GM08714 (cell line): ENCODE measurements around the gene SCN2B.

ENCODE experiments used
- H3K4me3 ChIP-seq: fragments of 200-500 bp; sonication (Bioruptor generic); 2 replicates; pipeline ENCODE4 v1.5.1; 2014; ENCODE audit warnings: mild to moderate bottlenecking, low read length, inconsistent platforms
- ZNF274 ChIP-seq: IDR thresholded peaks from 2 replicates; pipeline ENCODE4 v1.6.1; 2012; ENCODE audit warnings: mild to moderate bottlenecking, low read depth, low read length

The SCN2B gene, protein sequence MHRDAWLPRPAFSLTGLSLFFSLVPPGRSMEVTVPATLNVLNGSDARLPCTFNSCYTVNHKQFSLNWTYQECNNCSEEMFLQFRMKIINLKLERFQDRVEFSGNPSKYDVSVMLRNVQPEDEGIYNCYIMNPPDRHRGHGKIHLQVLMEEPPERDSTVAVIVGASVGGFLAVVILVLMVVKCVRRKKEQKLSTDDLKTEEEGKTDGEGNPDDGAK

DNA sequence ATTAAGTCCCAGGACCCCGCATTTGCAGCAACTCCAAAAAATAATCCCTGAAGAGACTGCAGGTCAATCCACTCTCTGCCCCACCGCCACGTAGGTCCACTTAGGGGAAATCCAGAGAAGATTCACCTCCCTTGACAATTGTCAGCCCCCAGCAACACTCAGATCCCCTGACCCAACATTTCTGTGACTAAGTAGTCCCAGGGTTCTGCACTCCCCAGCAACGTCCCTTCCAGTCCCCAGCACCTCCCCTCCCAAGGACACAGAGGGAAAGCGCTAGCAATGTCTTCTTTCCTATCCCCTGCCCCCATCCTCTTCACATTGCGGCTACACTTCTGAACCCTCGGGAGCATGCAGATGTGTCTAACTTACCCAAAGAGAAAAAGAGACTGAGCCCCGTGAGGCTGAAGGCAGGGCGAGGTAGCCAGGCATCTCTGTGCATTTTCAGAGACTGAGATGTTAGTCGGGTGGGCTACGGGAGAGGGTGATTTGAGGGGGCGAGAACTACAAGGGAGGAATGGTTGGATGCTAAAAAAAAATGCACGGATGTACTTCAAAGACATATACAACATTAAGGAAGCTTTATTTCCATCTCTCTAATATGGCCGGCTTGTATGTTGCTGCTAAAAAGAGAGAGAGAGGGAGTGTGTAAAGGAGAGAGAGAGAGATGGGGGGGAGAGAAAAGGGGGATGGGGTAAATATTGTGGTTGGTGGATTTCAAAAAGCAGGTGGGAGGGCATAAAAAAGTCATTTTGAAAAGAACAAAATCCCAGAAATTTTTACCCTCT lies at the start of gene SCN2B:
TSS of gene SCN2B (minus strand) at position 647 of the 785 bp plus-strand sequence. CDS start at position 439, 208 bp downstream.
- no peak for TF ChIP-seq ZNF274

DNA sequence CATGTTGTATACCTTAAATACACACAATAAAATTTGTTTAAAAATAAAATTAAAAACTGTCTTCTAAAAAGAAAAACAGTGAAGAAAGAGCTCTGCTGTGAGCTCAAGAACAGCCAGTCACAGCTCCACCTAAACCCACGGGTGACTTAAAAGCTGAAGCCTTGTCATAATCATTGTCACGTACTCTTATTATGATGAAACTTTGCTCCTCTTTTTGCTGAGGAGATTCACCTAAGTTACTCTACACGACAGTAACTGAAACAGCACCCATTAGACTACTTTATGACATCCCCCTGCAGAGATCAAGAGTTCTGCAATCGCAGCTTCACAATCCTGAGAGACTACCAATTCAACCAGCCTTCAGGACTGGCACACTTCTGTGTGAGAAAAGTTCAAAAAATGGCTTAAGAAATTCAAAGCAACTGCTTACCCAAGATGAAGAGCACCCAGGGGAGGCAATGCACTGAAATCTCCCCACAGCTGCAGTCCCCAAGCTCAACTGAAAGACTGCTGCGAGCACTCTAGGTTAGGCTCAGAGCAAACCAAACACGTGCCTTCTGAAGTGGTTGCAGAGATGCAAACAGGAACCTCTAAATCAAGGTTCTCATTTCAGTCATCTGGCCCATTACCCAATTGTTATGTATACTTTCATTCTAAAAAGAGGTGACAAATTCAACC lies 48.2 kb upstream of the SCN2B start, which contains the start of gene JAML:
TSS of gene JAML (minus strand) at position 501 of the 678 bp plus-strand sequence. CDS start 10,145 bp downstream, outside the sequence.
- H3K4me3 ChIP-seq = peak within 1 kb of the TSS; percentile 56; the same call in 1 of the 2 replicates
- TF ChIP-seq ZNF274 = no peak

More for the DNA sequence above, at the start of gene SCN2B:
- H3K4me3 ChIP-seq = no peak within 1 kb of the TSS

DNA sequence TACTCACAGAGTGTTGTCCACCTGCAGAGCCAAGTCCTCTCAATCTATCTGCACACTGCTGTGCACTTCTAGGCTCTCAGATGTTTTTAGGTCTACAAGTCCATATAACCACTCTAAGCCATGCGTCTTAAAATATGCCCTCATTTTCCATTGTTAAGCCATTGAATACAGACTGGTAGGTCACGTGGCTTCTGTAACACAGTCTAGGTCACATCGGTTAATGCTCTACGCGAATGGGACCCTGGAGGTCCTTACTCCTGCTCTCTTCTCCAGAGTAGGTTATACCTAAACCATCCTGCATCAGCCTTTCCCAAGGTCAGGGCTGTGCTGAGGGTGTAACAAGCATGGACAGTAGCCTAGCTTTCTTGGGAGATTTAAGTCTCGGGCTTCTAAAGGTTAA lies 47.6 kb upstream of the SCN2B start:
- peak overlapping the region; percentile 56; the same call in 1 of the 2 replicates for H3K4me3 ChIP-seq
- no peak for TF ChIP-seq ZNF274

DNA sequence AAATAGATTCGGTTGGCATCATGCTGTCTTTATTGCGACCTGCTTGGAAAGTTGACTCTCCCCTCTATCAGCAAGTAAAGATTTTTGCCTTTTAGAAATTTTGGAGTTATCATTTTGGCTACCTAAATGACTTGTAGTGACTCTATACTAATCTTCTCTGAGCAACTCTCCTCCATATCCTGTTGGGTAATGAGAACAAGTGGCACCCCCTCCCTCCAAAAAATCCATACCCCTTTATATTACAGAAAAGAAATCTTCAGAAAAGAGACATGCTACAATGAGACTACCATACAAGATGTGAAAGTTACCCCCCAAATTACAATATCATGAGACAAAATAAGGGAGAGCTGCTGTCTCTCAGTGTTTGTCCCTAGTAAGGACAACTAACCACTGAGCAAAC lies 47.1 kb upstream of the SCN2B start:
- TF ChIP-seq ZNF274 = no peak

DNA sequence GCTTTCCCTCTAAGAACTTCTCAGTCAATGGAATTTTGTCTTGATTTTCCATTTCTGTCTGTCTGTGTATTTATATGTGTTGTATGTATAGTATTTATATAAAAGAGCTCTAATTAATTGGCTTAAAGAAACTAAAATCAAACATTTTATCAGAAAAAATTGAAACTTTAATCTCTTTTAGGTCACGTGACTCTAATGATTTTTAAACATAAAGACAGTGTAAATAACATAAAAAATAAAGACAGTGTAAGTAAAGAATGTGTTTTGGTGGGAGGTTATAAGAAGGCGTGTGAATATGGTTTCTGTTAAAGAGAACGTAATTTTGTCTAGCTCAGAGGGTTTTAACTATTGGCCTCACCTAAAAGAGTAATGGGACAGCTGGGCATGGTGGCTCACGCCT lies 46.0 kb upstream of the SCN2B start:
- TF ChIP-seq ZNF274 = no peak
- no peak overlapping the region for H3K4me3 ChIP-seq

More for the DNA sequence above, 47.1 kb upstream of the SCN2B start:
- H3K4me3 ChIP-seq = peak overlapping the region; percentile 56; the same call in 1 of the 2 replicates

DNA sequence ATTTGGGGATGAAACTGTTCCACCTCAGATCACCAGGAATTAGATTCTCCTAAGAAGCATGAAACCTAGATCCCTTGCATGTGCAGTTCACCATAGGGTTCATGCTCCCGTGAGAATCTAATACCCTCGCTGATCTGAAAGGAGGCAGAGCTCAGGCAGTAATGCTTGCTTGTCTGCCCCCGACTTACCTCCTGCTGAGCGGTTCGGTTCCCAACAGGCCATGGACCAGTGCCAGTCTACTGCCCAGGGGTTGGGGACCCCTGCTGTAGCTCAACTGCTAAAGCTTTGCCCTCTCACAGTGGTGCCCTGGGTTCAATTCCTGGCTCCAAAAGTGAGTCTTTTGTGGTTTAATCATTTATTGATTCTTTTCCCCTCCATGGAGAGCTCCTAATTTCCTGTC lies 45.0 kb upstream of the SCN2B start:
- no peak overlapping the region for H3K4me3 ChIP-seq
- no peak for TF ChIP-seq ZNF274

DNA sequence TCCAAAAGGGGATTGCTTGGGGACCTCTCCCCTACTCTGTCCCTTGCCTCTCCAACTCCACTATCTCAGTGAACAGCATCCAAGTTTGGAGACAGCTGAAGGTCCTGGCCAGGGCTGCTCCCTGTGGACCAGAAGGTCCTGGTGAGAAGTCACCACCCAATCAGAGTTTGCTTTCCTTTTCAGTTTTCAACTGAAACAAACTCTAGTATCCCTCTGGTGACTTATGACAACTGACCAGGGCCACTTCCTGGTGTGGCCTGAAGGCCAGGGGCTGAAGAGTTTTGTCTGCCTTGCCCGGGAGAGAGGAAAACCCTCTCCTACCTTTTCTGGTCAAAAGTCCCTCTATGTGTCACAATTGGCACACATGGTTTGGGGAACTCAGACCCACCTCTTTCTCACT lies 43.3 kb upstream of the SCN2B start:
- H3K4me3 ChIP-seq = no peak overlapping the region
- TF ChIP-seq ZNF274 = no peak

DNA sequence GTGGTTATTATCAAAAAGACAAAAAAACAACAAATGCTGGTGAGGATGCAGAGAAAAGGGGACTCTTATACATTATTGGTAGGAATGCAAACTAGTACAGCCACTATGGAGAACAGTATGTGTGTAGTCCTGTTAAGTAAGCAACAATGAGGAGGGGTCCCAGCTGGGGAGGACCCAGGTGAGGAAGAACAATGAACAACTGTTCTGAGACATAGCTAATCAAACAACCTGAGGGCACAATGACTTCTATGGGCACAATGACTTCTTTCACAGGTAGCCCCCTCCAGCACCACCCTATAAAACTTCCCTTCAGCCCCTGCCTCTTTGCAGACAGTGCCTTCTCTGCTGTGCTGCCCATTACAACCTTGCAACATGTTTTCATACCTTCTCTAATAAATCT lies 42.8 kb upstream of the SCN2B start:
- no peak for TF ChIP-seq ZNF274
- H3K4me3 ChIP-seq = no peak overlapping the region

DNA sequence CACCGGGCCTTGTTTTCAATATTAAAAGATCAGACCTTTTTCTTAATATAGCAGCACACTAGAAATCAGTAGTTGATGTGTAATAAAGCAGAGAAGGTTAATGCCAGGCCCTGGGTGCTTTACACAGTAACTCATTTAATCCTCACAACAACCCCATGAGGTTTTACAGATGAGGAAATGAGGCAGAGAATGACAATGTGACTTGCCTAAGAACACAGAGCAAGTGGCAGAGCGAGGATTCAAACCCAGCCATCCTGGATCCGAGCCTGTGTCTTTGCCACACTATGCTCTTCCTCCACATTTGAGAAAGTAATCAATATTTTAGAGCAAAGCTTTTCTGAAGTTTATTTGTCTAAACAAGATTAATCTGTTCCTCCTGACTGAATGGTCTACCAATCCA lies 41.1 kb upstream of the SCN2B start:
- H3K4me3 ChIP-seq = no peak overlapping the region
- TF ChIP-seq ZNF274 = no peak

DNA sequence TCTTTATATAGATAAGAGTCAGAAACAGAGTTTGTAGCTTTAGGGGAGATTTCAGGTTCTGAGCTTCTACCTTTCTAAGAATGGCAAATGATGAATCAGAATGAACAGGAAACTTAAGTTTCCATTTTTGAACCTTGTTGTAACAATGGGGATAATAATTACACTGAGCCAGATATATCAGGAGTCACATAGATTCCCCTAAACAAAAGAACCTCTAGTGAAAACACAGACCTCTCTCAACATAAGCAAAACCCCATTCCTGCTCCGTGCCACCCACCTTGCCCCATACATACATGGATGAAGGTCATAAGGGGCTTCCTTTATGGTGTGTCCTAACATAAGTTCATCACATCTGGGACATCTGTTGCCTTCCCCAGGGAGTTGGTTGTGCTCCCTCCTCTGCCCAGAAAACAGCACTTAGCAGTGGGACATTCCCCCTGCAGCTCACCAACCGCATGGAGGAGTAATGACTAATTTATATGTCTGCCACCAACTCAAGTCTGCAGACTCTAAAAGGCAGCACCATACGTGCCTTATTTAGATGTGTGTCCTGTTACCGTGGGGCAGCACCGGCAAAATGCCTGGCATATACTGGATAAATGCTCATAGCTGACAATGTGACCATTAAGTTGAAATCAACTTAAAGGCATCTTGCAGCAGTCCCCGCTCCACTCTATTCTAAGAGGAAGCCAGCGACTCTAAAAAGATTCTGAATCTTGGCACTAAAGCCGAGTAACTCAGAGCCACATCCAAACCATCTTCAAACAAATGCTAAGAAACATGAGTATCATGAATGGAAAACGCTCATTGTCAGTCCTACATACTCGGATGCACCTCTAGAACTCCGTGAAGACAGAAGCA lies 40.4 kb upstream of the SCN2B start:
- H3K4me3 ChIP-seq = peak overlapping the region; percentile 33; the same call in 1 of the 2 replicates
- TF ChIP-seq ZNF274 = no peak

DNA sequence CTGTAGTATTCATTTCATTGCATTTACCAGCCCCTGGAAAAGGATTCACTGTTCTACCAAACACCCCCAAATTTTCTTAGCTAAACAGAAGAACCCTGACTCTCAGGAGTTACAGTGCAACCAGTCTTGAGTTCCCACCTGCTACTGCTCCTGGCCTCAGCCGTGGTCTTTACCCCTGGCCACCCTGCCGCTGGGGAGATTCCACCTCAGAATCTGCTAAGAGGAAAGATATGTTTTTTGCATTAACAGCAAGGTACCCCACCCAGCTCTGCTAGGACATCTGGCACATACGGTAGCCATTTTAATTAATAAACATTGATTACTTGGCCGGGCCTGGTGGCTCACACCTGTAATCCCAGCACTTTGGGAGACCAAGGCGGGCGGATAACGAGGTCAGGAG lies 39.3 kb upstream of the SCN2B start:
- no peak overlapping the region for H3K4me3 ChIP-seq
- no peak for TF ChIP-seq ZNF274

DNA sequence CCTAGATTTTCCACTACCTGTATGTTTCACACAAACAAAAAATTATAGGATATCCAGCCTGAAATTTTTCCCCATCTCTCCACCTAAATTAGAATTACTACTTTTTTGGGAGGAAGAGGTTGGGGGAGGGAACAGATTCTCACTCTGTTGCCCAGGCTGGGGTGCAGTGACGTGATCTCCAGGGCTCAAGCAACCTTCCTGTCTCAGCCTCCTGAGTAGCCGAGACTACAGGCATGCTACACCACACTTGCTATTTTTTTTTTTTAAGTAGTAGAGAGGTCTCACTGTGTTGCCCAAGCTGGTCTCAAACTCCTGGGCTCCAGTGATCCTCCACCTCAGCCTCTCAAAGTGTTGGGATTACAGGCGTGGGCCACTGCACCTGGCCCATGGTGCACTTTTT lies 38.8 kb upstream of the SCN2B start:
- no peak for TF ChIP-seq ZNF274
- no peak overlapping the region for H3K4me3 ChIP-seq

DNA sequence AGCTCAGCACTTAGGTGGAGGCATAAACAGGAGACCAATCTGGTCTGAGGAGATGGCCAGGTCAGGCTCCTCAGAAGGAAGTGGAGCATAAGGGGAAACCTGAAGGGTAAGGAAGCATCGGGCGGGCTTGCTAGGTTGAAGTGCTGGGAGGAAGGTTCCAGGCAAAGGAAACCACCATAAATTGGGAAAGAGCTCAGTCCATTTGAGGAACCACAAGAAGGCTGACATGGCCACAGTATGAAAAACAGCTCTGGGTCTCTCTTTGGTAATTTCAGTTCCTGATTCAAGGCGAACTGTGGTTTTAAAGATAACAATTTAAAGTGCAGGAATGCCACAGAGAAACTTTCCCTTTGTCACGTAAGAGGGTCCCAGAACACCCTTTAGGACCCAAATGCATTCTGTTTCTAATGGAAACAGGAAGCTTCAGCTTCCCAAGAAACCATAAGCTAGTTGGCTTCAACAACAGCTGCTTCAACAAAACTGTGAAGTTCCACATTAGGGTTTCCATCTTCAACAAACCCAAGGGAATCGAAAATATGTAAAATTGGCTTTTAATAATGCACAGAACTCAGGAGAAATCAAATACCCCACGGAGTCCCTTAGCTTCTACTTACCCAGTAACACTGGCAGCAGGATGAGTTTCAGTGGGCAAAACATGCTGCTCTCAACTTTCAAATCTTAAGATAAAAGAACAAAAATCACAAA lies 37.9 kb upstream of the SCN2B start:
- no peak overlapping the region for H3K4me3 ChIP-seq
- no peak for TF ChIP-seq ZNF274

DNA sequence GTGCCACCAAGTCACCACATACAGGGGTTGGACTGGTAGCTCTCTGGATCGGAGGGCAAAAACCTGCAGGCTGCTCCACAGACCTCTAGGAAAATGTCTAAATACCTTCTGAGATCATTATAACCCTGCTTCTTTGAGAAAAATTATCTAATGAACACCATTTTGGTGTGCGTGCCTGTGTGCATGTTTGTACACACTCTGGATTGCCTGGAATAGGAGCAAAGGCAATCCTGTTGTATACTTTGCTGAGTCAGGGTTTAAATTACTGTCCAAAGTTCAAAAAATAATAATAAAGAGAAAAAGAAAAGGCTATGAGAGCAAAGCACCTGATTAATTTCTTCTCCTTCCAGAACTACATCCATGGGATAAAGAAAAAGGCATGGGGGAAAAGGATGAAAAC lies 37.3 kb upstream of the SCN2B start:
- TF ChIP-seq ZNF274 = no peak
- H3K4me3 ChIP-seq = no peak overlapping the region
